Loucy (cell line): ENCODE measurements around the gene MTHFS.

Experiments
- CTCF ChIP-seq: fragments of 200-600 bp; sonication (generic); conservative IDR thresholded peaks from 2 replicates; pipeline ENCODE4 v1.5.1; 2014; ENCODE audit warnings: mild to moderate bottlenecking, antibody characterized with exemption, low read length
- EZH2phosphoT487 ChIP-seq: fragments of 200-600 bp; IDR thresholded peaks from 2 replicates; pipeline ENCODE4 v1.6.1; 2018; ENCODE audit warnings: antibody characterized with exemption, mild to moderate bottlenecking, moderate library complexity, borderline replicate concordance

DNA sequence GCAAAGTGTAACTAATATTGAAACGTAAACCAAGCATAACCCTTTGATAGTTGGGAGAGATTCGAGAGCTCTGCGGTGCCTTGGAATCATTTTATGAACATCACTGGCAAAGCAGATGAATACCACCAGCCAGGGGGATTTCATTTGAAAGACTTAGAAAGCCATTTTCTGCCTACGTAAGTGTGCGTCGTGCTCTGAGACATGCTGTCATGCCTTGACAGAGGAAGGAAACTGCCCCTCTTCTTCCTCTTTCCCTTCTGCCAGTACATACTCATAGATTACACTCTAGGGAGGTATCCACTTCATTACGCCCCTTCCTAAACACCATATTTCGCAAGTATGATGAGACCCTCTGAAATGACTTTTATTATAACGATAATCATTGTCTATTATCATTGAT is 3.3 kb upstream of the MTHFS start:
- no peak for TF ChIP-seq CTCF
- no peak for TF ChIP-seq EZH2phosphoT487
